HG02938 (cell line): ENCODE data around the gene SLC10A1.

Experiments used
- ATAC-seq: cut with Tn5 transposase; IDR thresholded peaks from one replicate; pipeline ENCODE4 v1.9.1; 2021; ENCODE audit warnings: mild to moderate bottlenecking, moderate library complexity; ENCODE audit not compliant: unreplicated experiment

SLC10A1 gene

GRCh38 chr14:69726761-69727511 lies 70.1 kb downstream of the SLC10A1 start:
- ATAC-seq, result no peak
